Pancreas (tissue), 10 donors: ENCODE results near the gene CDH13. TPM values are rescaled to one million over a fixed set of nuclear protein-coding genes. Genes with fewer than 3 reads are reported as not detected.

ENCODE experiments used
- ATAC-seq, 4 donors: fragments of 200-7000 bp; cut with Tn5 transposase; one replicate each; pipeline versions ENCODE4 v1.8.0 to v1.9.1; 2020; ENCODE audit warnings: mild to moderate bottlenecking in 4 of 4, moderate library complexity in 4 of 4
- DNase-seq, 6 donors: peaks; one replicate each; pipeline ENCODE4 v3.0.0-alpha.2; 2020
- FAIRE-seq: peaks from 2 replicates; lab custom pipeline; 2012; peaks lifted over from hg19 to GRCh38; lab: Jason Lieb, UNC
- H3K27ac ChIP-seq, 4 donors: fragments of 200-600 bp; sonication (generic); 1 replicate in 3 of 4; 2 replicates in 1 of 4; pipeline versions ENCODE4 v1.5.0 to v1.8.0; 2020
- H3K27me3 ChIP-seq, 4 donors: fragments of 200-600 bp; one replicate each; pipeline ENCODE4 v1.8.0; 2021
- H3K36me3 ChIP-seq, 3 donors: fragments of 200-600 bp; sonication (generic) in 1 of 3; one replicate each; pipeline versions ENCODE4 v1.5.0 to v1.8.0; 2020 to 2021
- H3K4me1 ChIP-seq, 3 donors: fragments of 200-600 bp; one replicate each; pipeline ENCODE4 v1.8.0; 2021
- H3K4me3 ChIP-seq, 4 donors: fragments of 200-600 bp; sonication (generic) in 2 of 4; one replicate each; pipeline versions ENCODE4 v1.5.0 to v1.8.0; 2020 to 2021
- H3K9me3 ChIP-seq, 4 donors: fragments of 200-600 bp; one replicate each; pipeline ENCODE4 v1.8.0; 2021
- WGBS, 2 donors: extraction: QIAGEN DNeasy Blood & Tissue Kit; methylation state at CpG; one replicate each; pipeline ENCODE4 v1.1.7; 2013; 5-methylcytosine and 5-hydroxymethylcytosine counted together
- intact Hi-C, 3 donors: fragments of 100-400 bp; cut with DNase I; formaldehyde crosslinking; loops; one replicate each; pipeline versions ENCODE4 v1.11.1 to v1.14.2; 2022
- polyA plus RNA-seq, 2 donors: library from polyadenylated mRNA; stranded (reverse); fragments of 200-250 nt; gene quantifications; one replicate each; pipeline ENCODE4 v1.2.3, GENCODE V29; 2013
- total RNA-seq, 6 donors: library from RNA; stranded (reverse); fragmentation: NEBNext Ultra II Directional in 4 of 6; extraction: Animal tissue kit (Norgen Biotek cat#: 25700) in 4 of 6; gene quantifications; one replicate each; pipeline versions ENCODE4 v1.2.1 to v1.2.4, GENCODE V29; 2021 to 2023
- TF ChIP-seq, protein P1 (sequence below), 4 donors: fragments of 200-600 bp; sonication (generic) in 3 of 4; IDR thresholded peaks; one replicate each; pipeline versions ENCODE4 v1.5.0 to v1.8.0; 2021; ENCODE audit warnings: antibody characterized with exemption in 4 of 4
- donor health status: healthy with polysubstance abuse.
- donor health status: DM: no; HTN: no; CAD: no; lungs with moderate emphysema.
- donor health status: DM: no; HTN: no; CAD: no.
- donor health status: control.
- donor health status: control.
- donor health status: Bipolar disorder and iron deficiency.
- donor health status: DM: yes; HTN: yes; CAD: no.
- donor health status: DM: no; HTN: no; CAD: no.
- donor health status: DM: no; HTN: no; CAD: no.
- donor health status: DM: yes; HTN: yes; CAD: no.

Gene CDH13
- total and polyA plus RNA-seq, 8 donors: 0.12 to 1.0 (median 0.37) TPM

DNA sequence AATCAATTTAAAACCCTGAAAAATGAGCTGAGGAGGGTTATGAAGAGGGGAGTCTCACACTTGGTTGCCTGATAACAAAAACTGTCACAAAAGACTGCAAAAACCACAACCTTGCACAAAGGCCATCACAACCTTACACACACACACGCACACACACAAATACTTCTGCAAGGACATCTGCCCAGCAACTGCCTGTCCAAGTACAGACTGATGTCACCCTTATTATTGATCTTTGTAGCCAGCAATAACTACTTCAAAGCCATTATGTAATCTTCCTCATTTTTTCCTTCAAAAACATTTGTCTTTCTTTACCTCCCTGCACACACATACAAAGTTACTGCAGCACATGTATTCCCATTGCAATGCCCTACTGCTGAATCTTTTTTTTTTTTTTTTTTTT, 927.8 kb downstream of the CDH13 start:
- DNase-seq (no peak), ATAC-seq (no peak), FAIRE-seq (no peak)
- 55 to 59% methylated on average over 1 of the region's 1 CpG for WGBS, 2 donors
- Histone ChIP-seq H3K9me3 (no peaks in the 10 kb centered on the region), H3K27me3 (peaks cover 0 to 5% (median 0%) of the 10 kb centered on the region in 4 donors), H3K36me3 (no peaks in the 10 kb centered on the region), H3K4me3 (no peak overlapping the region), H3K27ac (no peak overlapping the region), H3K4me1 (no peaks in the 10 kb centered on the region)
- intact Hi-C loops: no loop called here
- TF ChIP-seq, protein P1, sequence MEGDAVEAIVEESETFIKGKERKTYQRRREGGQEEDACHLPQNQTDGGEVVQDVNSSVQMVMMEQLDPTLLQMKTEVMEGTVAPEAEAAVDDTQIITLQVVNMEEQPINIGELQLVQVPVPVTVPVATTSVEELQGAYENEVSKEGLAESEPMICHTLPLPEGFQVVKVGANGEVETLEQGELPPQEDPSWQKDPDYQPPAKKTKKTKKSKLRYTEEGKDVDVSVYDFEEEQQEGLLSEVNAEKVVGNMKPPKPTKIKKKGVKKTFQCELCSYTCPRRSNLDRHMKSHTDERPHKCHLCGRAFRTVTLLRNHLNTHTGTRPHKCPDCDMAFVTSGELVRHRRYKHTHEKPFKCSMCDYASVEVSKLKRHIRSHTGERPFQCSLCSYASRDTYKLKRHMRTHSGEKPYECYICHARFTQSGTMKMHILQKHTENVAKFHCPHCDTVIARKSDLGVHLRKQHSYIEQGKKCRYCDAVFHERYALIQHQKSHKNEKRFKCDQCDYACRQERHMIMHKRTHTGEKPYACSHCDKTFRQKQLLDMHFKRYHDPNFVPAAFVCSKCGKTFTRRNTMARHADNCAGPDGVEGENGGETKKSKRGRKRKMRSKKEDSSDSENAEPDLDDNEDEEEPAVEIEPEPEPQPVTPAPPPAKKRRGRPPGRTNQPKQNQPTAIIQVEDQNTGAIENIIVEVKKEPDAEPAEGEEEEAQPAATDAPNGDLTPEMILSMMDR (IDR thresholded peaks at IDR 0.05): no peak

GRCh38 chr16:83561876-83562275, 935.1 kb downstream of the CDH13 start:
- no peaks in the 10 kb centered on the region for H3K36me3 ChIP-seq
- no peaks in the 10 kb centered on the region for H3K9me3 ChIP-seq
- intact Hi-C loops: no loop called here
- H3K4me3 ChIP-seq: no peak overlapping the region
- WGBS, 2 donors: 80 to 83% methylated on average over 2 of the region's 2 CpGs
- DNase-seq: no peak
- H3K27me3 ChIP-seq: peaks cover 0 to 4% (median 0%) of the 10 kb centered on the region in 4 donors
- no peaks in the 10 kb centered on the region for H3K4me1 ChIP-seq
- no peak for ATAC-seq
- H3K27ac ChIP-seq: no peak overlapping the region
- TF ChIP-seq, protein P1 (IDR thresholded peaks at IDR 0.05): no peak
- no peak for FAIRE-seq

DNA sequence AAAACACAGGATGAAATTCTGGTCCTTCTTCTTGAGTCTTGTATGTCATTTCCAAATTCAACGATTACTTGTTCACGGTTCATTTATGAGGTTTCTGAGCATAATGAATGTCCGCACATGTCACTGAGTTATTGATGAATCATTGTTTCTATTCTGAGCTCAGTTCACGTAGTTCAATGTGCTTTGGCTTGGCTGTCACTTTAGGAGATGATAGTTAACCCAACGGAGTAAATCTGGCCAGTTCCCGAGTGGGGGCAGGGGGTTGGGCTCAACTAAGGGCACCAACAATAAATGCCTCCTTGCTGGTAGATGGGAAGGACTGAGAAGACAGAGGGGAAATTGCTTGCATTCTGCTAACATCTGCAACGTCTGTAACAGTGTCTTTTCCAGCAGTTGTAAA, 941.6 kb downstream of the CDH13 start:
- Histone ChIP-seq H3K27me3 (peaks cover 0 to 3% (median 1%) of the 10 kb centered on the region in 4 donors), H3K36me3 (no peaks in the 10 kb centered on the region), H3K9me3 (no peaks in the 10 kb centered on the region), H3K27ac (no peak overlapping the region), H3K4me3 (no peak overlapping the region), H3K4me1 (no peaks in the 10 kb centered on the region)
- 32 to 33% methylated on average over 7 of the region's 7 CpGs for WGBS, 2 donors
- TF ChIP-seq, protein P1 (IDR thresholded peaks at IDR 0.05): no peak
- FAIRE-seq (no peak), ATAC-seq (no peak), DNase-seq (no peak)
- intact Hi-C loops: no loop called here

DNA sequence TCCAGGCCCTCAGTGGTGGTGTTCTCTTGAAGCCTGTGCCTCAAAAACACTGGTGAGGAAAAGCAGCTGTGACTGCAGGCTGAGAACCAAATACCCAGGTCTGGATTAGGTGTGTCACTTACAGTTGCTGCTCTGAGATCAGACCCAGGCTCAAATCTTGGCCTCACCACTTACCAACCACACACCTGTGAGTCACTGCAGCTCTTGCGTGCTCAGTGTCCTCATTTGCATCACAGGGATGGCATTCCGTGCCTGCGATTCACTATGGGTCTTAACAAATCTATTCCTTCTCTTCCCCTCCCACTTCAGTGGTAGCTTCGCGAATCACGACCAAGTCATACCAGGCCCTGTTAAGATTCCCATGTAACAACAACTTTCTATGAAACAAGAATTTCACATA, 947.6 kb downstream of the CDH13 start:
- TF ChIP-seq, protein P1 (IDR thresholded peaks at IDR 0.05): no peak
- Histone ChIP-seq H3K9me3 (no peaks in the 10 kb centered on the region), H3K27me3 (peaks cover 0 to 7% (median 3%) of the 10 kb centered on the region in 4 donors), H3K27ac (no peak overlapping the region), H3K4me1 (no peaks in the 10 kb centered on the region), H3K36me3 (no peaks in the 10 kb centered on the region), H3K4me3 (no peak overlapping the region)
- intact Hi-C loops: no loop called here
- WGBS, 2 donors: 57 to 62% methylated on average over 6 of the region's 6 CpGs
- no peak for FAIRE-seq
- no peak for ATAC-seq
- no peak for DNase-seq

DNA sequence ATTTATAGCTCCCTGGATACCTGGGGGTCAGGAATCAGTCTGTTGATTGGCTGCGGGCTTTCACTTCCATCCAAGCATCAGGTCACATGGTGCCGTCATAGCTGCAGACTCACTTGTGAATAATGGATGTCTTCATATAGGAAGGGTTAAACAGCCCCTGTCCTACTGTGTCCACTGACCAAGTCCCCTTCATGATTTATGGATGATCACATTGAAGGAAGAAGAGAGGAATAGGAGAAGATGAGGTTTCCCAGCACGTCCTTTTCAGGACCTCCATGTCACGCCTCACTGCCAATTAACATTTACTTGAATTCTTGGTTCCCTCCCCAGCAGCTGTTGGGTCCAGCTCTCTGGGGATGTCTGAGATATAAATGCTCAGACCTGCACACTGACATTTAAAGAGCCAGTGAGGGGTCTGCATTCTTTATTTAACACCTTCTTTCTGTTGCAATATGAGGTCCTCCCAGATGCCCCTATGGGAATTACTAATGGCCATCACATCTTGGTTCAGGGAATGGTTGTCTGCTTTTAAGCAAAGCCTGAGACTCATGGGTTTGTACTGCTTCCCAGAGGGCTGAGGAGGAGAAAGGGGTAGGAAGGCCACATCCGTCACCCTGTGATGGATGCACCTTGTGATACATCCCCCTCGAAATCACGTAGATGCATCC, 950.4 kb downstream of the CDH13 start:
- DNase-seq: no peak
- no peak for FAIRE-seq
- ATAC-seq: no peak
- TF ChIP-seq, protein P1 (IDR thresholded peaks at IDR 0.05): no peak
- no peaks in the 10 kb centered on the region for H3K9me3 ChIP-seq
- no peak overlapping the region for H3K27ac ChIP-seq
- H3K4me3 ChIP-seq: no peak overlapping the region
- peaks cover 0 to 7% (median 2%) of the 10 kb centered on the region in 4 donors for H3K27me3 ChIP-seq
- no peaks in the 10 kb centered on the region for H3K36me3 ChIP-seq
- H3K4me1 ChIP-seq: no peaks in the 10 kb centered on the region
- intact Hi-C loops: no loop called here
- WGBS, 2 donors: 68 to 82% methylated on average over 7 of the region's 7 CpGs
